Stimulated activated CD4-positive, alpha-beta T cell treated with anti-CD3 and anti-CD28 coated beads, Interleukin-15, amount 100 ng/mL, for 1 hour (primary cell): ENCODE measurements around the gene EPHB1.
"Not testable (repeated sequence)": the region's sequence is repeated elsewhere in the genome, so short reads cannot be mapped to it uniquely, and the experiment has no call there.

ENCODE experiments used
- DNase-seq, 2 donors: peaks; one replicate each; pipeline ENCODE4 v3.0.0-alpha.2; 2020; ENCODE audit warnings: low read depth in 1 of 2, low spot score in 1 of 2

Gene EPHB1

GRCh38 chr3:134991472-134992010 is 196.5 kb downstream of the EPHB1 start:
- no peak for DNase-seq

GRCh38 chr3:134992180-134992579 is 197.1 kb downstream of the EPHB1 start:
- no peak for DNase-seq

DNA sequence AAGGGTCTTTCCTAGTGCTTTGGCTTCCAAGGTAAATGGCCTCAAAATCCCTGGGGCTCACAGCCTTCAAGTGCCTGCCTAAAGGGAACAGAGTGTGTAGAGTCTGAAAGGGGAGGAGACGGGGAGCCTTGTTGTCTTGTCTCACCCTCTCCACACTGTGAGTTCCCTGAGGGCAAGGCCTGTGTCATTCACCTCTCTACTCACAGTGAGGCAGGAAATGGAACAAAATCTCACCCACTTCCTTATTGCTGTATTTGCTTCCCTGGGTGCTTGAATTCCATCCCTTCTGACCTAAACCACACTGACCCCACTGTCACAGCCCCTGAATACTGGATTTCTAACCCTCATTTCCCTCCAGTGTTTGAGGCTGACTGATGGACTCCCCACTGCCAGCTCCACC is 197.5 kb downstream of the EPHB1 start:
- no peak for DNase-seq

- DNase-seq, result no peak
Measured at GRCh38 chr3:134993011-134993410, 198.0 kb downstream of the EPHB1 start.

GRCh38 chr3:134998158-134998557 is 203.1 kb downstream of the EPHB1 start:
- no peak for DNase-seq

DNA sequence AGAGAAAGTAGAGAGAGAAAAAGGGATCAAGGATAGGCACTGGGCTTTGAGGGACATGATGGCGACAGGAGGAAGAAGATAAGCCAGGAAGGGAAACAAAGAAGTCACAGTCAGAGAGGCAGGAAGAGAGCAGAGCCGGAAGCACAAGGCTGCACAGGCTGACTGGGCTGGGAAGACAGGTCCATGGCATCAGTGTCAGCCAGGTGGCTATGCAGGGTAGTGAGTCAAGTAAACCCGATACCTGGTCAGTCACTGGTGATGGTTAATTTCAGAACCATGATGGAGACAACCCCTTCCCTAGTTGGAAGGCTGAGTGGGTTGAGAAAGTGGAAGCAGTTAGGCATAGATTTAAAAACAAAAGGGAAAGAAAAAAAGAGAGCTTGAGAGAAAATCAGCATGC is 203.8 kb downstream of the EPHB1 start:
- DNase-seq, result no peak

GRCh38 chr3:135000465-135000864 is 205.4 kb downstream of the EPHB1 start:
- DNase-seq, result no peak

GRCh38 chr3:135005616-135006015 is 210.6 kb downstream of the EPHB1 start:
- not testable (repeated sequence) for DNase-seq

GRCh38 chr3:135007607-135008006 is 212.5 kb downstream of the EPHB1 start:
- no peak for DNase-seq

GRCh38 chr3:135008326-135008725 is 213.3 kb downstream of the EPHB1 start:
- DNase-seq, result no peak

DNA sequence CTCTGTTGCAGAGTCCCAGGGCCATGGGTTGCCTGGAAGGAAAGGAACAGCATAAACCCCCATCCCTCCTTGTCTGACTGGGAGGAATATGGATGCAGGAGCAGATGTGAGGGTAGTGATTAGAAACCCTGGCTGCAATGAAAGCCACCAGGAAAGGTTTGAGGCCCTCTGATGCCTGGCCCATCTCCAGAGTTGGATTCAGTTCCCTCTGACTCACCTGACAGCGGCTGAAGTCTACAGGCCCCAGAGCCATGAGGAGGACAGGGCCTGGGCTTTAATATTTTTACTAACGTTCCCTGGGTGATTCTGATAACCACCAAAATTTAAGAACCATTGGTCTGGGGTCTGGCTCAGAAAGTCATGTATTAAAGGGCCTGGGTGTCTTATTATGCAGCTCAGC is 214.0 kb downstream of the EPHB1 start:
- no peak for DNase-seq

- DNase-seq, result no peak
Measured at GRCh38 chr3:135012101-135012500, 217.0 kb downstream of the EPHB1 start.

DNA sequence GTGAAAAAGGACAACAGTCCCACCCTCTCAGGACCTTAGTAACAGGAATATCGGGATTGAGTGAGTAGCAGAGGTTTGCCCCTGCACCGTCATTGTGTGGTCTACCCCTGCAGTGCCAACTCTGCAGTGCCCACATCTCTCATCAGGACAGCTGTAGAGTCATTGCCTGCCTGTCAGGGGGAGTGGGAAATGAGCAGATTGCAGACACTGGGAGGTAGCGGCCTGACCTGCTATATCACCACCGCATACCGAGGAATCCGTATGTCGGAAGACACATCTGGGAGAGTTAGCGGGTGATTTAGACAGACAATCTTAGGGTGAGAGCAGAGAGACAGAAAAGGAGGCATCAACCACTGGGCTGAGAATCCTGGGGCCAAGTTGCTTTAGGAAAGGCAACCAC is 218.1 kb downstream of the EPHB1 start:
- DNase-seq, result no peak

DNA sequence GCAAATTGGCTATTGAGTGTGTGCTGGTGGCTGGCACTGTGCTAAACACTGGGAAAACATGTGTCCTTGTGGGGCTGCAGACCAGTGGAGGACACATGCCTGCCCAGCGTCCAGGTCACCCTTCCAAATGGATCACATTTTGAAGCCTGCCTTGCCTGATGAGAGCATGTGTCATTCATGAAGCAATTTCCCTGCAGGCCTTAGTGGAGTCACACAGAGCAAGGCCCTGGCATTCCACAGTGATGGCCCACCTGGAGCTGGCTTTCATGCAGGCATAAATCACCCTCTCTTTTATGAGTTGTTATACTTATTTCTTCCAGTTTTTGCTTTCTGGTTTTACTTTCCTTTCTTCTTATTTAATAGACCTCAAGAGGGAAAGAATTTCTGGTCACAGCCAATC is 219.5 kb downstream of the EPHB1 start:
- no peak for DNase-seq

- no peak for DNase-seq
Measured at GRCh38 chr3:135017003-135017893, 222.2 kb downstream of the EPHB1 start.

- DNase-seq, result no peak
Measured at GRCh38 chr3:135018149-135018923, 223.3 kb downstream of the EPHB1 start.

GRCh38 chr3:135020181-135020580 is 225.1 kb downstream of the EPHB1 start:
- DNase-seq, result no peak

DNA sequence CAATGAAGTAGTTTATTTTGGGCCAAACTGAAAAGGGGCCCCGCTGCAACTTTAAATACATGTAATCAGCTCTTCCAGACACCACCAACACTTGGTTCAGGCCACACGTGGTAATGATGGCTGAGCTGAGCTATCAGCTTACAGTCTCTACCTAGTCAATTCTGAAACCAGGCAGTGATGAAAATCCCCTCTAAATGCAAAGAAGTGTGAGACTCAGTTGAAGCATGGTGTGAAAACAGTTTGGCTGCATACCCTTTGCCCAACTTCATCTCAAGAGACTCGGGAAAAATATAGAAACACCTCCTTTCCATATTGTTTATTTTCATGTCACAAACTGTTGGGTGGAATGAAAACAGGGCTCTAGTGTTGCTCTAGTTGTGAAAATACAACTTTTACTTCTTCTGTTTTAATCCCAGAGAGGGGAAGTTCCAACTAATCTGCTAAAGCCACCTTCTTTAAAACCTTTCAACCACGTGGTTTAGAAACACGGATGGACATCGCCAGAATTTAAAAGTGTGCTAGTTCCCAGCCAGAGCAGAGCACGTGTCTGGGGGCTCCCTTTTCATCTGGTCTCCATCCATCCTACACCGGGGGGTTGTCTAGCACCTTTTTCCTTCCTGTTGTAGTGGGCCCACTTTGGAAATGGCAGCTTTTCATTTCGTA is 229.1 kb downstream of the EPHB1 start:
- DNase-seq, result no peak

- not testable (repeated sequence) for DNase-seq
Measured at GRCh38 chr3:135030768-135031615, 235.9 kb downstream of the EPHB1 start.

- DNase-seq, result no peak
Measured at GRCh38 chr3:135033737-135034136, 238.7 kb downstream of the EPHB1 start.
